H9 (cell line): ENCODE results near the gene HYAL3. TPM values are rescaled to one million over a fixed set of nuclear protein-coding genes. Genes with fewer than 3 reads are reported as not detected.

ENCODE experiments used
- DNase-seq: peaks from one replicate; pipeline ENCODE4 v3.0.0-alpha.2; 2017
- H2AFZ ChIP-seq: one replicate; pipeline ENCODE4 v1.6.1; 2013; ENCODE audit warnings: mild to moderate bottlenecking, low read length, control low read depth, moderate library complexity
- H2AK5ac ChIP-seq: 2 replicates; pipeline ENCODE4 v1.6.1; 2013; ENCODE audit warnings: low read length, control low read depth, mixed read lengths; ENCODE audit not compliant: insufficient read length
- H2BK120ac ChIP-seq: one replicate; pipeline ENCODE4 v1.6.1; 2013; ENCODE audit warnings: low read depth, mild to moderate bottlenecking, low read length, control low read depth, inconsistent platforms; ENCODE audit not compliant: poor library complexity, severe bottlenecking
- H2BK12ac ChIP-seq: 2 replicates; pipeline ENCODE4 v1.6.1; 2013; ENCODE audit warnings: low read length, control low read depth, mixed read lengths, low read depth; ENCODE audit not compliant: insufficient read length
- H2BK15ac ChIP-seq: 2 replicates; pipeline ENCODE4 v1.6.1; 2013; ENCODE audit warnings: low read depth, low read length, control low read depth
- H2BK20ac ChIP-seq: one replicate; pipeline ENCODE4 v1.6.1; 2013; ENCODE audit warnings: low read depth, mild to moderate bottlenecking, low read length, control low read depth, inconsistent platforms; ENCODE audit not compliant: poor library complexity, severe bottlenecking
- H2BK5ac ChIP-seq: 2 replicates; pipeline ENCODE4 v1.6.1; 2013; ENCODE audit warnings: low read length, control low read depth, mixed read lengths; ENCODE audit not compliant: insufficient read length
- H3K14ac ChIP-seq: 2 replicates; pipeline ENCODE4 v1.6.1; 2013; ENCODE audit warnings: low read length, control low read depth; ENCODE audit not compliant: insufficient read depth
- H3K18ac ChIP-seq: 2 replicates; pipeline ENCODE4 v1.6.1; 2013; ENCODE audit warnings: low read depth, mild to moderate bottlenecking, mixed read lengths, low read length, control low read depth; ENCODE audit not compliant: insufficient read length
- H3K23ac ChIP-seq: 2 replicates; pipeline ENCODE4 v1.6.1; 2013; ENCODE audit warnings: low read length, control low read depth, mixed read lengths, low read depth; ENCODE audit not compliant: insufficient read length
- H3K23me2 ChIP-seq: 2 replicates; pipeline ENCODE4 v1.6.1; 2013; ENCODE audit warnings: low read depth, mild to moderate bottlenecking, mixed read lengths, low read length, control low read depth; ENCODE audit not compliant: insufficient read length, poor library complexity, severe bottlenecking
- H3K27ac ChIP-seq: 2 replicates; pipeline ENCODE4 v1.5.1; 2013; ENCODE audit warnings: low read length, control low read depth, mixed read lengths, low read depth; ENCODE audit not compliant: insufficient read length
- H3K27me3 ChIP-seq: 2 replicates; pipeline ENCODE4 v1.6.1; 2013; ENCODE audit warnings: low read length, control low read depth, inconsistent platforms; ENCODE audit not compliant: insufficient read depth
- H3K4ac ChIP-seq: 2 replicates; pipeline ENCODE4 v1.6.1; 2013; ENCODE audit warnings: low read depth, mild to moderate bottlenecking, control low read depth, inconsistent platforms, low read length, moderate library complexity
- H3K4me1 ChIP-seq: 2 replicates; pipeline ENCODE4 v1.6.1; 2013; ENCODE audit warnings: low read length, control low read depth, inconsistent platforms; ENCODE audit not compliant: insufficient read depth
- H3K4me2 ChIP-seq: 2 replicates; pipeline ENCODE4 v1.6.1; 2013; ENCODE audit warnings: low read length, control low read depth, mixed read lengths; ENCODE audit not compliant: insufficient read length, insufficient read depth
- H3K56ac ChIP-seq: 2 replicates; pipeline ENCODE4 v1.6.1; 2013; ENCODE audit warnings: low read depth, mild to moderate bottlenecking, mixed read lengths, low read length, control low read depth; ENCODE audit not compliant: insufficient read length
- H3K79me1 ChIP-seq: 2 replicates; pipeline ENCODE4 v1.6.1; 2013; ENCODE audit warnings: low read depth, mild to moderate bottlenecking, moderate library complexity, low read length, control low read depth, inconsistent platforms; ENCODE audit not compliant: insufficient read depth, poor library complexity, severe bottlenecking
- H3K79me2 ChIP-seq: 2 replicates; pipeline ENCODE4 v1.6.1; 2013; ENCODE audit warnings: low read length, control low read depth, inconsistent platforms; ENCODE audit not compliant: insufficient read depth
- H3K9ac ChIP-seq: 2 replicates; pipeline ENCODE4 v1.6.1; 2013; ENCODE audit warnings: low read length, control low read depth, mixed read lengths; ENCODE audit not compliant: insufficient read length; ENCODE audit errors: extremely low read depth
- H3K9me3 ChIP-seq: one replicate; pipeline ENCODE4 v1.6.1; 2013; ENCODE audit warnings: low read depth, low read length, inconsistent platforms; ENCODE audit not compliant: control insufficient read depth
- H3T11ph ChIP-seq: one replicate; pipeline ENCODE4 v1.6.1; 2013; ENCODE audit warnings: mild to moderate bottlenecking, low read length, control low read depth, inconsistent platforms
- H4K20me1 ChIP-seq: one replicate; pipeline ENCODE4 v1.6.1; 2013; ENCODE audit not compliant: control insufficient read depth, insufficient read length, insufficient read depth
- H4K5ac ChIP-seq: 2 replicates; pipeline ENCODE4 v1.6.1; 2013; ENCODE audit warnings: low read depth, mild to moderate bottlenecking, mixed read lengths, low read length, control low read depth; ENCODE audit not compliant: insufficient read length
- H4K8ac ChIP-seq: replicated peaks from 2 replicates; pipeline ENCODE4 v1.6.1; 2013; ENCODE audit warnings: low read length, control low read depth, mixed read lengths, low read depth; ENCODE audit not compliant: insufficient read length
- H4K91ac ChIP-seq: 2 replicates; pipeline ENCODE4 v1.6.1; 2013; ENCODE audit warnings: low read depth, mild to moderate bottlenecking, moderate library complexity, mixed read lengths, low read length, control low read depth; ENCODE audit not compliant: insufficient read length
- H3K27ac Mint-ChIP-seq, 3 experiments: 2 replicates in 2 of 3; 3 replicates in 1 of 3; pipeline ENCODE4 v1.8.0; 2020 to 2021; ENCODE audit warnings: mixed read lengths in 3 of 3, mild to moderate bottlenecking in 1 of 3, moderate library complexity in 1 of 3
- H3K27me3 Mint-ChIP-seq: 2 replicates; pipeline ENCODE4 v1.8.0; 2021; ENCODE audit warnings: low read depth, mild to moderate bottlenecking, moderate library complexity, mixed read lengths
- H3K36me3 Mint-ChIP-seq, 3 experiments: 2 replicates in 2 of 3; 3 replicates in 1 of 3; pipeline ENCODE4 v1.8.0; 2020 to 2021; ENCODE audit warnings: low read depth in 3 of 3, mixed read lengths in 3 of 3; ENCODE audit not compliant: insufficient read depth in 1 of 3
- H3K4me1 Mint-ChIP-seq, 2 experiments: 2 replicates each; pipeline ENCODE4 v1.8.0; 2020; ENCODE audit warnings: mixed read lengths in 2 of 2
- H3K4me3 Mint-ChIP-seq, 2 experiments: 2 replicates in 1 of 2; 3 replicates in 1 of 2; pipeline ENCODE4 v1.8.0; 2020 to 2021; ENCODE audit warnings: mild to moderate bottlenecking in 2 of 2, mixed read lengths in 2 of 2, moderate library complexity in 1 of 2
- H3K9me3 Mint-ChIP-seq, 2 experiments: 2 replicates in 1 of 2; 3 replicates in 1 of 2; pipeline ENCODE4 v1.8.0; 2020; ENCODE audit warnings: mild to moderate bottlenecking in 2 of 2, mixed read lengths in 2 of 2, moderate library complexity in 1 of 2
- CTCF ChIP-seq: fragments of 200-600 bp; sonication (generic); conservative IDR thresholded peaks from 3 replicates; pipeline ENCODE4 v1.8.0; 2021; ENCODE audit warnings: antibody characterized with exemption, mild to moderate bottlenecking
- WGBS: extraction: QIAGEN DNeasy Blood & Tissue Kit; methylation state at CpG from one replicate; pipeline ENCODE4 v1.1.7; 2013; ENCODE audit warnings: missing lambda C conversion rate, low lambda C conversion rate, mixed read lengths; ENCODE audit not compliant: insufficient read length; ENCODE audit errors: extremely low coverage; 5-methylcytosine and 5-hydroxymethylcytosine counted together
- total RNA-seq: library from RNA; stranded (reverse); gene quantifications from 2 replicates; pipeline ENCODE4 v1.2.1, GENCODE V29; 2021

Gene HYAL3
- total RNA-seq, 1 experiment from 2014 or later: 3.1 TPM

- H2BK20ac ChIP-seq: no peak overlapping the region
- peaks cover 15% of the 10 kb centered on the region for H3K23me2 ChIP-seq
- H2AFZ ChIP-seq: no peak overlapping the region
- no peak overlapping the region for H2BK5ac ChIP-seq
- no peak overlapping the region for H2BK15ac ChIP-seq
- no peak for DNase-seq
- H4K91ac ChIP-seq: no peak overlapping the region
- H3K27ac ChIP-seq: no peak overlapping the region
- H4K20me1 ChIP-seq: no peaks in the 10 kb centered on the region
- Mint-ChIP-seq H3K27me3 (no peaks in the 10 kb centered on the region), H3K9me3 (peaks cover 4 to 6% of the 10 kb centered on the region in 2 experiments), H3K27ac (peak overlapping the region in 1 of 3 experiments; percentile 80; a peak in 1 of 7 replicates), H3K36me3 (peaks cover 47 to 54% (median 53%) of the 10 kb centered on the region in 3 experiments), H3K4me3 (peak overlapping the region; percentile 19 to 44; a peak in 3 of 5 replicates), H3K4me1 (peaks cover 22 to 39% of the 10 kb centered on the region in 2 experiments)
- no peak for TF ChIP-seq CTCF
- no peak overlapping the region for H3K23ac ChIP-seq
- H3K9me3 ChIP-seq: no peaks in the 10 kb centered on the region
- H3K27me3 ChIP-seq: no peaks in the 10 kb centered on the region
- H3K18ac ChIP-seq: no peak overlapping the region
- H3K4me2 ChIP-seq: no peak overlapping the region
- H2BK12ac ChIP-seq: no peak overlapping the region
- WGBS: no CpG with 5 or more reads among the region's 10 CpGs
- peaks cover 5% of the 10 kb centered on the region; the same call in 1 of the 2 replicates for H3K79me2 ChIP-seq
- H3K14ac ChIP-seq: no peak overlapping the region
- peaks cover 6% of the 10 kb centered on the region; the same call in 1 of the 2 replicates for H3K4me1 ChIP-seq
- no peak overlapping the region for H3K9ac ChIP-seq
- H3K56ac ChIP-seq: no peak overlapping the region
- no peak overlapping the region for H2AK5ac ChIP-seq
- H3K4ac ChIP-seq: no peak overlapping the region
- H3T11ph ChIP-seq: no peak overlapping the region
- no peak overlapping the region for H4K5ac ChIP-seq
- H4K8ac ChIP-seq: no peak overlapping the region
- H2BK120ac ChIP-seq: no peak overlapping the region
- H3K79me1 ChIP-seq: no peaks in the 10 kb centered on the region
Observed at GRCh38 chr3:50318615-50319014, 19.4 kb upstream of the HYAL3 start.
